GM23338 (cell line): ENCODE results near the gene SOHLH1. TPM values are rescaled to one million over a fixed set of nuclear protein-coding genes. Genes with fewer than 3 reads are reported as not detected.

Experiments
- ATAC-seq: fragments of 200-7000 bp; cut with Tn5 transposase; 3 replicates; pipeline ENCODE4 v1.9.1; 2020
- DNase-seq: peaks from one replicate; pipeline ENCODE4 v3.0.0-alpha.2; 2015; ENCODE audit warnings: low spot score
- H2AFZ ChIP-seq: fragments of 200-600 bp; sonication (generic); 2 replicates; pipeline ENCODE4 v1.8.0; 2016; ENCODE audit warnings: antibody characterized with exemption, mild to moderate bottlenecking, moderate library complexity
- H3F3A ChIP-seq: fragments of 200-600 bp; sonication (generic); replicated peaks from 2 replicates; pipeline ENCODE4 v1.8.0; 2017; ENCODE audit warnings: antibody characterized with exemption, mixed run types, low read depth
- H3K27ac ChIP-seq: fragments of 200-600 bp; sonication (generic); 2 replicates; pipeline ENCODE4 v1.6.1; 2016; ENCODE audit warnings: low read depth
- H3K27me3 ChIP-seq: fragments of 200-600 bp; sonication (generic); 2 replicates; pipeline ENCODE4 v1.8.0; 2016; ENCODE audit warnings: mild to moderate bottlenecking, mixed run types, moderate library complexity; ENCODE audit not compliant: insufficient read depth
- H3K36me3 ChIP-seq: fragments of 200-600 bp; sonication (generic); 2 replicates; pipeline ENCODE4 v1.8.0; 2016; ENCODE audit warnings: mild to moderate bottlenecking; ENCODE audit not compliant: insufficient read depth
- H3K4me1 ChIP-seq: fragments of 200-600 bp; sonication (generic); 2 replicates; pipeline ENCODE4 v1.8.0; 2016; ENCODE audit warnings: mild to moderate bottlenecking, moderate library complexity; ENCODE audit not compliant: insufficient read depth
- H3K4me2 ChIP-seq: fragments of 200-600 bp; sonication (generic); 2 replicates; pipeline ENCODE4 v1.7.1; 2017; ENCODE audit warnings: mixed run types
- H3K4me3 ChIP-seq: fragments of 200-600 bp; sonication (generic); 2 replicates; pipeline ENCODE4 v1.6.1; 2016; ENCODE audit warnings: mixed run types
- H3K79me2 ChIP-seq: fragments of 200-600 bp; sonication (generic); replicated peaks from 2 replicates; pipeline ENCODE4 v1.8.0; 2017; ENCODE audit warnings: mild to moderate bottlenecking; ENCODE audit not compliant: insufficient read depth
- H3K9me2 ChIP-seq: fragments of 200-600 bp; sonication (generic); 2 replicates; pipeline ENCODE4 v1.8.0; 2017; ENCODE audit not compliant: insufficient read depth
- H4K20me1 ChIP-seq: fragments of 200-600 bp; sonication (generic); replicated peaks from 2 replicates; pipeline ENCODE4 v1.8.0; 2017; ENCODE audit warnings: mild to moderate bottlenecking; ENCODE audit not compliant: insufficient read depth
- H3K27ac Mint-ChIP-seq: 2 replicates; pipeline ENCODE4 v1.8.0; 2020; ENCODE audit warnings: inconsistent platforms, mild to moderate bottlenecking, moderate library complexity, mixed read lengths
- H3K27me3 Mint-ChIP-seq: 3 replicates; pipeline ENCODE4 v1.8.0; 2022; ENCODE audit warnings: low read depth, mild to moderate bottlenecking, moderate library complexity, mixed read lengths, inconsistent platforms; ENCODE audit not compliant: insufficient read depth, poor library complexity
- H3K36me3 Mint-ChIP-seq: 3 replicates; pipeline ENCODE4 v1.8.0; 2021; ENCODE audit warnings: low read depth, mild to moderate bottlenecking, inconsistent platforms, moderate library complexity, mixed read lengths
- H3K4me1 Mint-ChIP-seq: 3 replicates; pipeline ENCODE4 v1.8.0; 2020; ENCODE audit warnings: mild to moderate bottlenecking, inconsistent platforms, mixed read lengths
- H3K4me3 Mint-ChIP-seq: 3 replicates; pipeline ENCODE4 v1.8.0; 2021; ENCODE audit warnings: moderate library complexity, mild to moderate bottlenecking, inconsistent platforms, mixed read lengths
- H3K9me3 Mint-ChIP-seq: 3 replicates; pipeline ENCODE4 v1.8.0; 2020; ENCODE audit warnings: moderate library complexity, mild to moderate bottlenecking, inconsistent platforms, mixed read lengths
- CREB1 ChIP-seq: fragments of 250-450 bp; sonication (Bioruptor Pico); IDR thresholded peaks from 2 replicates; pipeline ENCODE4 v1.5.0; 2020; ENCODE audit warnings: low read depth, mild to moderate bottlenecking, moderate library complexity
- CTCF ChIP-seq, 2 experiments: fragments of 200-600 bp in 1 of 2; sonication (generic) in 1 of 2; conservative IDR thresholded peaks; 2 replicates each; pipeline versions ENCODE4 v1.5.1 to v1.6.1; 2016 to 2017; ENCODE audit warnings: antibody characterized with exemption in 2 of 2, low read depth in 2 of 2, mild to moderate bottlenecking in 2 of 2, moderate library complexity in 1 of 2
- ETS1 ChIP-seq: IDR thresholded peaks from 2 replicates; pipeline ENCODE4 v1.6.1; 2016; ENCODE audit warnings: antibody characterized with exemption
- EZH2 ChIP-seq: fragments of 200-600 bp; sonication (generic); IDR thresholded peaks from one replicate; pipeline ENCODE4 v1.8.0; 2017; ENCODE audit warnings: antibody characterized with exemption, mild to moderate bottlenecking, low read depth; ENCODE audit not compliant: unreplicated experiment
- EZH2phosphoT487 ChIP-seq: fragments of 200-600 bp; sonication (generic); IDR thresholded peaks from one replicate; pipeline ENCODE4 v1.8.1; 2018; ENCODE audit warnings: antibody characterized with exemption; ENCODE audit not compliant: unreplicated experiment
- JUNB ChIP-seq: IDR thresholded peaks from one replicate; pipeline ENCODE4 v1.6.1; 2016; ENCODE audit warnings: antibody characterized with exemption; ENCODE audit not compliant: unreplicated experiment
- NANOG ChIP-seq: IDR thresholded peaks from 2 replicates; pipeline ENCODE4 v1.6.1; 2016; ENCODE audit warnings: antibody characterized with exemption, borderline replicate concordance
- POLR2AphosphoS5 ChIP-seq: IDR thresholded peaks from 2 replicates; pipeline ENCODE4 v1.6.1; 2016; ENCODE audit warnings: antibody characterized with exemption, low read depth
- REST ChIP-seq: IDR thresholded peaks from one replicate; pipeline ENCODE4 v1.6.1; 2018; ENCODE audit warnings: antibody characterized with exemption; ENCODE audit not compliant: unreplicated experiment
- STAT1 ChIP-seq: IDR thresholded peaks from one replicate; pipeline ENCODE4 v1.6.1; 2016; ENCODE audit warnings: antibody characterized with exemption; ENCODE audit not compliant: unreplicated experiment
- ZNF114 ChIP-seq: fragments of 250-450 bp; sonication (Bioruptor Pico); IDR thresholded peaks from 2 replicates; pipeline ENCODE4 v1.5.0; 2020; ENCODE audit warnings: mild to moderate bottlenecking, moderate library complexity
- ZNF331 ChIP-seq: fragments of 250-450 bp; sonication (Bioruptor Pico); IDR thresholded peaks from 2 replicates; pipeline ENCODE4 v1.5.0; 2020; ENCODE audit warnings: low read depth, mild to moderate bottlenecking, moderate library complexity
- ZNF462 ChIP-seq: fragments of 250-450 bp; sonication (Bioruptor Pico); IDR thresholded peaks from 2 replicates; pipeline ENCODE4 v1.5.0; 2020; ENCODE audit warnings: mild to moderate bottlenecking, moderate library complexity
- polyA plus RNA-seq: library from polyadenylated mRNA; unstranded; fragments of >200 nt; fragmentation: Nextera tagmentation; extraction: Ambion mirVana; gene quantifications from 2 replicates; pipeline ENCODE4 v1.2.1, GENCODE V29; 2016
- total RNA-seq: library from RNA; depleted of rRNA; stranded (reverse); fragments of >200 nt; shearing (Covaris generic); gene quantifications from 2 replicates; pipeline ENCODE4 v1.2.3, GENCODE V29; 2014

SOHLH1 gene
- total and polyA plus RNA-seq, 2 experiments from 2014 or later: 0.21 TPM; not detected in 1

DNA sequence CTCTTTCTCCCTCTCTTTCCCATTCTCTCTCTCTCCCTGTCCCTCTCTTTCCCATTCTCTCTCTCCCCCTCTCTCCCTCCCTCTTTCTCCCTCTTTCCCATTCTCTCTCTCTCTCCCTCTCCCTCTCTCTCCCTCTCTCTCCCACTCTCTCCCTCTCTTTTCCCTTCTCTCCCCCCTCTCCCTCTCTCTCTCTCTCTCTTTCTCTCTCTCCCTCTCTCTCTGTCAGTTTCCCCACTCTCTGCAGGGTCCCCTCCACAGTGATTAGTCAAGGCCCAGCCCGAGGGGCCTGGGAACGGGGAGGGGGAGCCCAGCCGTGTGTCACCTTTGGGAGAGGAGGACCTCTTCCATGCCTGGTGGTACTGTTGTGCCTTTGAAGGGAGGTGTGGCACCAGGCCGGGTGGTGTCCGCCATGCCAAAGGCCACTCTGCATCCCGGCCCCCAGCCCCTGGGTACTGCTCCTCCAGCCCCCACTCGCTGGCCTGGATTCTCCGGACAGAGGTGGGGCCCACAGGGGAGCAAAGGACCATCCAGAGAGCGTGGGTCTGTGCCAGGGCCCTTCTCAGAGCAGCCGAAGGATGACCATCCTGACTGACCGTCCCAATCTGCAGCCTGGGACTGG is 28.1 kb upstream of the SOHLH1 start:
- Mint-ChIP-seq H3K36me3 (peaks cover 1% of the 10 kb centered on the region), H3K4me3 (no peak overlapping the region), H3K9me3 (peaks cover 15% of the 10 kb centered on the region), H3K27ac (no peak overlapping the region), H3K4me1 (peaks cover 11% of the 10 kb centered on the region), H3K27me3 (peaks cover 12% of the 10 kb centered on the region)
- no peak overlapping the region for H3K4me3 ChIP-seq
- no peak for ATAC-seq
- no peak overlapping the region for H3K4me2 ChIP-seq
- H3K9me2 ChIP-seq: no peaks in the 10 kb centered on the region
- no peaks in the 10 kb centered on the region for H4K20me1 ChIP-seq
- DNase-seq: no peak
- no peaks in the 10 kb centered on the region for H3K36me3 ChIP-seq
- no peak overlapping the region for H3K27ac ChIP-seq
- no peaks in the 10 kb centered on the region for H3K27me3 ChIP-seq
- no peaks in the 10 kb centered on the region for H3K4me1 ChIP-seq
- H2AFZ ChIP-seq: no peak overlapping the region
- H3F3A ChIP-seq: no peaks in the 10 kb centered on the region
- no peaks in the 10 kb centered on the region for H3K79me2 ChIP-seq
- TF ChIP-seq CREB1 (CRISPR knock-in tag) (no peak), EZH2 (no peak), EZH2phosphoT487 (no peak), JUNB (no peak), ZNF462 (CRISPR knock-in tag) (no peak), ZNF331 (no peak), POLR2AphosphoS5 (no peak), ZNF114 (no peak), CTCF (conservative IDR thresholded peaks at IDR 0.05; ENCODE audit: low read depth in 2 of 2) (no peak), ETS1 (no peak), REST (no peak), STAT1 (no peak), NANOG (no peak)
